ENCODE data around the gene CLK4.

- no peak for TF ChIP-seq EZH2 (IDR thresholded peaks at IDR 0.05; ENCODE audit: insufficient read depth, poor library complexity, severe bottlenecking)
- no peak for TF ChIP-seq EZH2phosphoT487 (IDR thresholded peaks at IDR 0.05; ENCODE audit: insufficient read depth, low read depth)
Observed at GRCh38 chr5:178577376-178577839, 49.4 kb downstream of the CLK4 start.

All from GM23248 (cell line).